ELR (cell line): ENCODE results near the gene BPHL.
A peak's percentile ranks its signal among the peaks of the same experiment; 100 is the strongest.
"Not testable (repeated sequence)": the region's sequence is repeated elsewhere in the genome, so short reads cannot be mapped to it uniquely, and the experiment has no call there.

Experiments used
- DNase-seq: peaks from one replicate; pipeline ENCODE4 v3.0.0-alpha.2; 2015; ENCODE audit warnings: low read depth

The BPHL gene

GRCh38 chr6:3122823-3123182 is 4.3 kb downstream of the BPHL start:
- no peak for DNase-seq

- DNase-seq: no peak
Measured at GRCh38 chr6:3124667-3125066, 6.2 kb downstream of the BPHL start.

GRCh38 chr6:3125815-3126214 is 7.3 kb downstream of the BPHL start:
- no peak for DNase-seq

GRCh38 chr6:3128356-3129108 is 10.0 kb downstream of the BPHL start:
- DNase-seq: no peak

GRCh38 chr6:3131695-3132094 is 13.2 kb downstream of the BPHL start:
- DNase-seq: no peak

GRCh38 chr6:3133515-3133914 is 15.0 kb downstream of the BPHL start:
- DNase-seq: no peak

GRCh38 chr6:3135668-3136291 is 17.3 kb downstream of the BPHL start:
- DNase-seq: no peak

- DNase-seq: no peak
Measured at GRCh38 chr6:3136292-3137011, 17.9 kb downstream of the BPHL start.

- peak; percentile 45 for DNase-seq
Measured at GRCh38 chr6:3137057-3137777, 18.7 kb downstream of the BPHL start.

- peak; percentile 30 for DNase-seq
Measured at GRCh38 chr6:3137873-3138272, 19.4 kb downstream of the BPHL start.

- DNase-seq: peak; percentile 58
Measured at GRCh38 chr6:3138341-3138740, 19.8 kb downstream of the BPHL start.

GRCh38 chr6:3139090-3139903 is 20.8 kb downstream of the BPHL start:
- peak; percentile 88 for DNase-seq

GRCh38 chr6:3140201-3140600 is 21.7 kb downstream of the BPHL start:
- DNase-seq: no peak

- no peak for DNase-seq
Measured at GRCh38 chr6:3142536-3142935, 24.0 kb downstream of the BPHL start.

- no peak for DNase-seq
Measured at GRCh38 chr6:3143158-3143557, 24.6 kb downstream of the BPHL start.

- no peak for DNase-seq
Measured at GRCh38 chr6:3144571-3144970, 26.1 kb downstream of the BPHL start.

GRCh38 chr6:3147914-3148757 is 29.6 kb downstream of the BPHL start:
- no peak for DNase-seq

- DNase-seq: no peak
Measured at GRCh38 chr6:3151691-3152090, 33.2 kb downstream of the BPHL start.

GRCh38 chr6:3152689-3153088 is 34.2 kb downstream of the BPHL start:
- no peak for DNase-seq

- not testable (repeated sequence) for DNase-seq
Measured at GRCh38 chr6:3155416-3155815, 36.9 kb downstream of the BPHL start.
